Aorta (tissue), 5 donors: ENCODE data around the gene TRPM7. TPM values are rescaled to one million over a fixed set of nuclear protein-coding genes. Genes with fewer than 3 reads are reported as not detected.

Experiments used
- ATAC-seq: fragments of 200-7000 bp; cut with Tn5 transposase; one replicate; pipeline ENCODE4 v1.9.1; 2022; ENCODE audit warnings: moderate library complexity; ENCODE audit not compliant: low FRiP score
- DNase-seq, 2 donors: peaks; one replicate each; pipeline ENCODE4 v3.0.0-alpha.2; 2020
- H3K27ac ChIP-seq, 2 donors: one replicate each; pipeline ENCODE4 v1.5.1; 2013; ENCODE audit warnings: low read length in 2 of 2, mild to moderate bottlenecking in 2 of 2, moderate library complexity in 2 of 2, control low read depth in 1 of 2, inconsistent platforms in 1 of 2, low read depth in 1 of 2
- H3K27me3 ChIP-seq, 2 donors: one replicate each; pipeline ENCODE4 v1.6.1; 2013; ENCODE audit warnings: control low read depth in 1 of 2, low read length in 1 of 2, mild to moderate bottlenecking in 1 of 2, moderate library complexity in 1 of 2; ENCODE audit not compliant: insufficient read depth in 2 of 2, control insufficient read depth in 1 of 2
- H3K36me3 ChIP-seq, 2 donors: one replicate each; pipeline ENCODE4 v1.6.1; 2013; ENCODE audit warnings: control low read depth in 1 of 2, low read length in 1 of 2, mild to moderate bottlenecking in 1 of 2; ENCODE audit not compliant: insufficient read depth in 2 of 2, control insufficient read depth in 1 of 2
- H3K4me1 ChIP-seq, 2 donors: one replicate each; pipeline ENCODE4 v1.6.1; 2013; ENCODE audit warnings: low read length in 2 of 2, control low read depth in 1 of 2, mild to moderate bottlenecking in 1 of 2, moderate library complexity in 1 of 2; ENCODE audit not compliant: insufficient read depth in 2 of 2, control insufficient read depth in 1 of 2
- H3K4me3 ChIP-seq, 2 donors: one replicate each; pipeline ENCODE4 v1.5.1; 2013; ENCODE audit warnings: low read length in 2 of 2, control low read depth in 1 of 2, mild to moderate bottlenecking in 1 of 2
- H3K9me3 ChIP-seq: one replicate; pipeline ENCODE4 v1.6.1; 2013; ENCODE audit warnings: mild to moderate bottlenecking, low read length; ENCODE audit not compliant: control insufficient read depth
- WGBS, 2 donors: extraction: QIAGEN DNeasy Blood & Tissue Kit; methylation state at CpG; one replicate each; pipeline ENCODE4 v1.1.7; 2013; 5-methylcytosine and 5-hydroxymethylcytosine counted together
- intact Hi-C, 2 donors: fragments of 100-400 bp; cut with DNase I; formaldehyde crosslinking; loops; one replicate each; pipeline versions ENCODE4 v1.14.2 to v1.15.0; 2022
- polyA plus RNA-seq, 2 donors: library from polyadenylated mRNA; stranded (reverse); fragments of 200-250 nt; gene quantifications; one replicate each; pipeline ENCODE4 v1.2.3, GENCODE V29; 2013
- total RNA-seq, 2 donors: library from RNA; stranded (reverse); fragmentation: NEBNext Ultra II Directional; extraction: Animal tissue kit (Norgen Biotek cat#: 25700); gene quantifications; one replicate each; pipeline ENCODE4 v1.2.1, GENCODE V29; 2021
- donor health status: healthy with polysubstance abuse.
- donor health status: Bipolar disorder and iron deficiency.
- donor health status: DM: no; HTN: no; CAD: no.
- donor health status: DM: no; HTN: no; CAD: no.
- donor health status: DM: yes; HTN: yes; CAD: no.

The TRPM7 gene
- total and polyA plus RNA-seq, 4 donors: 11.4 to 57.1 (median 30.8) TPM

DNA sequence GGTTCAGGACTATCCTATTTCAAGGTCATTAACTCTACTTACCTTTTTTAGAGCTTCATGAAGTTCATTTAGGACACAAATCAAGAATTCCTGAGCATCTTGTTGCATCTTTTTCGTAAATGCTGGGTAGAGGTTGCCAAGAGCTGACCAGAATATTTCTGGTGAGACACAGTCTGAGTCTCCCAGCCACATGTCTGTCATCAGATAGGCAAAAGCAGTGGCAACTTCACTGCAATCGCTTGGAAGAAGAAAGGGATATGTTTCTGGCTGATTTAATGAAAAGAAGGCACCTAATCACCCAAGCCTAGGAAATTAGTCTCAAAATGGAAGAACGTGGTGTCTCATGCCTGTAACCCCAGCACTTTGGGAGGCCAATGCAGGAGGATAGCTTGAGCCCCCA, 143.0 kb downstream of the TRPM7 start:
- WGBS, 2 donors: 75 to 82% methylated on average over 3 of the region's 3 CpGs
- intact Hi-C loops: no loop called here
- no peak for ATAC-seq
- no peaks in the 10 kb centered on the region for H3K27me3 ChIP-seq
- no peak for DNase-seq
- H3K4me3 ChIP-seq: no peak overlapping the region
- H3K27ac ChIP-seq: no peak overlapping the region
- no peaks in the 10 kb centered on the region for H3K36me3 ChIP-seq
- H3K9me3 ChIP-seq: no peaks in the 10 kb centered on the region
- H3K4me1 ChIP-seq: no peaks in the 10 kb centered on the region

DNA sequence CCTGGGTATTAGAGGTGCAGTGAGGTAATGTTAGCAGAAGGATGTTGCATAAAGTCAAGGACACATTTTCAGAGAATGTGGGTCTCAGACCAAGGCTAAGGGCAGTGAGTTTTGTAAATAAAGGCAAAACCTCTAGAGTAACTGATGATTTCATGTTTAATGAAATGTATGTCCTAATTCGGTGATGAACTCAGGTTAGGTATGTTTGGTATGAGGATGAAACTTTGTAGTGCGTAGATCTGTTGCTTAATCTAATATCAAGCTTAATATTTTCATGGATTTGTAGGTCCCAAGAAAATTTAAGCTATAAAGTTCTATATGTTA, 143.7 kb downstream of the TRPM7 start:
- WGBS, 2 donors: 62 to 75% methylated on average over 2 of the region's 2 CpGs
- intact Hi-C loops: no loop called here
- no peak for ATAC-seq

DNA sequence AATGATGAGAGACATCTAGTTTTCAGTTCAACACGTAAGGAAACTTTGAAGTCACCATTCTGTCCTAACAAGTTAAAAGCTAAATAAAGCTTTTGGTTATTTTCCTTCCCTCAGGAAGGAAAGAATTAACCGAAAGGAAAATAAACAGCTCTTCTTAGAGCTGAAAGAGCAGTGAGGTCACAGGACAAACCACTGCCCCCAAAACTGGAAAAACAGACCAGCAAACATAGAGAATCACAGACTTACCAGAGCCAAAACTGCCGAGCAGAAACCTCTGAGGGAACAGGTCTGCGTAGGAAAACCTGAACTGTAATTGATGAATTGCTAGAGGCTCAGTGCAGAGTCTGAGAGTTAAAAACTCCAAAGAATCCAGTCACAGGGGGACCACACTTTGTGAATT, 154.8 kb downstream of the TRPM7 start:
- Histone ChIP-seq H3K27ac (no peak overlapping the region), H3K27me3 (no peaks in the 10 kb centered on the region), H3K36me3 (no peaks in the 10 kb centered on the region), H3K4me3 (no peak overlapping the region), H3K9me3 (no peaks in the 10 kb centered on the region), H3K4me1 (no peaks in the 10 kb centered on the region)
- intact Hi-C loops: no loop called here
- WGBS, 2 donors: 23 to 24% methylated on average over 4 of the region's 4 CpGs
- DNase-seq: no peak
- no peak for ATAC-seq

More for the DNA sequence above, 143.7 kb downstream of the TRPM7 start:
- Histone ChIP-seq H3K36me3 (no peaks in the 10 kb centered on the region), H3K27me3 (no peaks in the 10 kb centered on the region), H3K4me3 (no peak overlapping the region), H3K27ac (no peak overlapping the region), H3K9me3 (no peaks in the 10 kb centered on the region), H3K4me1 (no peaks in the 10 kb centered on the region)
- no peak for DNase-seq

DNA sequence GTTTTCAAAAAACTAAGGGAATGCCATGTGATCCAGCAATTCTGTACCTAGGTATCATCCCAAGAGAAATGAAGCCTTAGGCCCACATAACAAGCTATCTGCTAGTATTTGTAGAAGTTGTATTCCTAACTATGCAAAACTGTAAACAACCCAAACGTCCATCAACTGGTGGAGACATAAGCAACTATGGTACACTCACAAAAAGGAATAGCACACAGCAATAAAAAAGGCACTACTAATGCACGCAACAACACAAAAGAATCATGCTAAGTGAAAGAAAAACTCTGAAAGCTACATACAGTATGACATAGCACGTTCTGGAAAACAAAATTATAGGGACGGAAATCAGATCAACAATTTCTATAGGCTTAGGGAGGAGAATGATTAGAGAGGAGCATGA, 155.4 kb downstream of the TRPM7 start:
- ATAC-seq (no peak), DNase-seq (no peak)
- intact Hi-C loops: no loop called here
- Histone ChIP-seq H3K36me3 (no peaks in the 10 kb centered on the region), H3K9me3 (no peaks in the 10 kb centered on the region), H3K27me3 (no peaks in the 10 kb centered on the region), H3K4me1 (no peaks in the 10 kb centered on the region), H3K27ac (no peak overlapping the region), H3K4me3 (no peak overlapping the region)
- WGBS, 2 donors: 90% methylated on average over 4 of the region's 4 CpGs

DNA sequence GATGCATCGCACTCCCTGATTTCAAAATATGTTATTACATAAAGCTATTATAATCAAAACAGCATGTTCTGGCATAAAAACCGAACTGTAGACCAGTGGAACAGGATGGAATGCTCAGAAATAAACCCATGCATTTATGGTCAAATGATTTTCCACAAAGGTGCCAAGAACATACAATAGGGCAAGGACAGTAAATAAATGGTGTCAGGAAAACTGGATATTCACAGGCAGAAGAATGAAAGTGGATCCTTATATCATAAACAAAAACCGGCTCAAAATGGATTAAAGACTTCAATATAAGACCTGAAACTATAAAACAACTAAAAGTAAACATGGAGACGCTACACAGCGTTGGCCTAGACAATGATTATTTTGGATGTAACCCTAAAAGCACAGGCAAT, 162.7 kb downstream of the TRPM7 start:
- Histone ChIP-seq H3K4me1 (no peaks in the 10 kb centered on the region), H3K4me3 (no peak overlapping the region), H3K27ac (no peak overlapping the region), H3K27me3 (no peaks in the 10 kb centered on the region), H3K36me3 (no peaks in the 10 kb centered on the region), H3K9me3 (no peaks in the 10 kb centered on the region)
- 31 to 32% methylated on average over 5 of the region's 5 CpGs for WGBS, 2 donors
- intact Hi-C loops: no loop called here
- ATAC-seq (no peak), DNase-seq (no peak)

DNA sequence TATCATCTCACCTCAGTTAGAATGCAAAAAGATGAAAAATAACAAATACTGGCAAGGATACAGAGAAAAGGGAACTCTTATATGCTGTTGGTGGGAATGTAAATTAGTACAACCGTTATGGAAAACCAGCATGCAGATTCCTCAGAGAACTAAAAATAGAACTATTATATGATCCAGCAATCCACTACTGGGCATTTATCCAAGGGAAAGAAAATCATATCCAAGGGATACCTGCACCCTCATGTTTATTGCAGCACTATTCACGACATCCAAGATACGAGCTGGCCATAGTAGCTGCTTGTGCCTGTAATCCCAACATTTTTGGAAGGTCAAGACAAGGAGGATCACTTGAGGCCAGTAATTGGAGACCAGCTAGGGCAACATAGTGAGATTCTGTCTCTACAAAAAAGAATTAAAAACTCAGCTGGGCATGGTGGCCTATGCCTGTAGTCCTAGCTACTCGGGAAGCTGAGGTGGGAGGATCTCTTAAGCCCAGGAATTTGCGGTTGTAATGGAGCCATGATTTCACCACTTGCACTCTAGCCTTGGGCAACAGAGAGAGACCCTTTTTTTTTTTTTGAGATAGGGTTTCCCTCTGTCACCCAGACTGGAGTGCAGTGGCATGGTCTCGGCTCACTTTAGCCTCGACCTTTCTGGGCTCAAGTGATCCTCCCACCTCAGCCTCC, 166.7 kb downstream of the TRPM7 start:
- no peak for DNase-seq
- Histone ChIP-seq H3K27me3 (no peaks in the 10 kb centered on the region), H3K36me3 (no peaks in the 10 kb centered on the region), H3K4me1 (no peaks in the 10 kb centered on the region), H3K9me3 (no peaks in the 10 kb centered on the region), H3K27ac (no peak overlapping the region), H3K4me3 (no peak overlapping the region)
- 49 to 55% methylated on average over 7 of the region's 7 CpGs for WGBS, 2 donors
- intact Hi-C loops: no loop called here
- no peak for ATAC-seq

DNA sequence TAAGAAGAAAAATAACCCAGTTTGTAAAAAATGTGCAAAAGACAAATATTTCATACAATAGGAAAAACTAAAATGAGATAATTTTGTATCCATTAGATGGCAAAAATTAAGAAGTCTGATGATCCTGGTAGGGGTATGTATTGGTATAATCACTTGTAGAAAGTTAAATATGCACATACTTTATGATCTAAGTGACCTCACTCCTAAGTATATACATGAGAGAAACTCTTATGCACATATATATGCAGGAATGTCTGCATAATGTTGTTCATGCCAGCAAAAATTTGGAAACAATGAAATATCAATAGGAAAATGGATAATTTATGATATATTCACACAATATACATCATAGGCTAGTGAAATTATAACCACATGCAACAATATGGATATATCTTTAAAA, 173.6 kb downstream of the TRPM7 start:
- no peaks in the 10 kb centered on the region for H3K36me3 ChIP-seq
- no peak overlapping the region for H3K4me3 ChIP-seq

More for the DNA sequence above, 173.6 kb downstream of the TRPM7 start:
- Histone ChIP-seq H3K27ac (no peak overlapping the region), H3K4me1 (no peaks in the 10 kb centered on the region), H3K27me3 (no peaks in the 10 kb centered on the region), H3K9me3 (no peaks in the 10 kb centered on the region)
- intact Hi-C loops: no loop called here
- no peak for DNase-seq
- ATAC-seq: no peak

Other genes with a start within 250 kb of the TRPM7 start
- gene USP50, start 140.1 kb downstream of the TRPM7 start, total RNA-seq: 1 to 10 TPM in 1 of 2 donors, under 1 TPM in 1; 0.81 to 1.1 TPM
- gene USP50, start 140.1 kb downstream of the TRPM7 start, polyA plus RNA-seq: not detected
- 100 to 1,000 TPM; 124 to 130 TPM for gene SPPL2A, start 78.9 kb upstream of the TRPM7 start, total RNA-seq
- gene SPPL2A, start 78.9 kb upstream of the TRPM7 start, polyA plus RNA-seq: 10 to 100 TPM; 13.4 to 32.6 TPM
- gene AP4E1, start 221.9 kb upstream of the TRPM7 start, total RNA-seq: 10 to 100 TPM; 10.4 to 12.6 TPM
- gene AP4E1, start 221.9 kb upstream of the TRPM7 start, polyA plus RNA-seq: 1 to 10 TPM; 2.3 to 4.1 TPM